ENCODE results near the gene SLC8A1.

- TF ChIP-seq CTCF (IDR thresholded peaks at IDR 0.05) (no peak), POLR2A (IDR thresholded peaks at IDR 0.05) (no peak)
These were observed 130.8 kb downstream of the SLC8A1 start for GRCh38 chr2:40321016-40321623.
